Endothelial cell of umbilical vein (primary cell): ENCODE results near the gene ARHGAP31. TPM values are rescaled to one million over a fixed set of nuclear protein-coding genes. Genes with fewer than 3 reads are reported as not detected.
"Not testable (repeated sequence)": the region's sequence is repeated elsewhere in the genome, so short reads cannot be mapped to it uniquely, and the experiment has no call there.

Experiments
- BruUV-seq: library from RNA; stranded (reverse); fragments of 400-500 nt; replicated peaks from 2 replicates; lab custom pipeline; 2021; lab: Mats Ljungman, UMichigan
- CTCF ChIA-PET: fragments of 300-600, 350-600 bp; sonication (Branson Sonifier 250); formaldehyde crosslinking; loops from one replicate; lab custom pipeline; 2021; ENCODE audit warnings: antibody characterized with exemption, inconsistent platforms; lab: Charles Lee
- POLR2A ChIA-PET: fragments of 300-600, 350-600 bp; sonication (Branson Sonifier 250); formaldehyde crosslinking; loops from one replicate; lab custom pipeline; 2021; ENCODE audit warnings: antibody characterized with exemption, inconsistent platforms; lab: Charles Lee
- DNase-seq: peaks from one replicate; pipeline ENCODE4 v3.0.0-alpha.2; 2011; ENCODE audit warnings: low read depth, low spot score
- FAIRE-seq: peaks from 2 replicates; lab custom pipeline; 2011; peaks lifted over from hg19 to GRCh38; lab: Jason Lieb, UNC
- H2AFZ ChIP-seq: 2 replicates; pipeline ENCODE4 v1.6.0; 2012; ENCODE audit warnings: low read depth, low read length, control low read depth, inconsistent platforms
- H3K27ac ChIP-seq: 2 replicates; pipeline ENCODE4 v1.5.1; 2011; ENCODE audit warnings: low read depth, mild to moderate bottlenecking, control low read depth, low read length, moderate library complexity; ENCODE audit not compliant: insufficient read depth
- H3K27me3 ChIP-seq, 2 experiments: 2 replicates each; pipeline versions ENCODE4 v1.6.0 to v1.6.1; 2011; ENCODE audit warnings: low read length in 2 of 2, mixed read lengths in 1 of 2; ENCODE audit not compliant: control insufficient read depth in 2 of 2, insufficient read depth in 2 of 2
- H3K36me3 ChIP-seq, 2 experiments: 2 replicates in 1 of 2; 3 replicates in 1 of 2; pipeline ENCODE4 v1.5.1; 2011; ENCODE audit warnings: low read length in 2 of 2, mild to moderate bottlenecking in 1 of 2, moderate library complexity in 1 of 2; ENCODE audit not compliant: control insufficient read depth in 2 of 2, insufficient read depth in 2 of 2; ENCODE audit errors: extremely low read depth in 1 of 2
- H3K4me1 ChIP-seq: 3 replicates; pipeline ENCODE4 v1.5.1; 2011; ENCODE audit warnings: mild to moderate bottlenecking, low read length; ENCODE audit not compliant: control insufficient read depth, insufficient read depth; ENCODE audit errors: extremely low read depth
- H3K4me2 ChIP-seq: 2 replicates; pipeline ENCODE4 v1.6.1; 2011; ENCODE audit warnings: low read length, control low read depth, mixed read lengths; ENCODE audit not compliant: insufficient read depth
- H3K4me3 ChIP-seq, 3 experiments: fragments of 200-600 bp in 1 of 3; sonication (generic), shearing (Covaris generic) in 1 of 3; replicated peaks in 1 of 3; 2 replicates each; pipeline ENCODE4 v1.5.1; 2011 to 2016; ENCODE audit warnings: control low read depth in 3 of 3, low read length in 3 of 3, mild to moderate bottlenecking in 2 of 3, inconsistent platforms in 1 of 3, low read depth in 1 of 3, moderate library complexity in 1 of 3; ENCODE audit not compliant: insufficient read depth in 1 of 3
- H3K79me2 ChIP-seq: 2 replicates; pipeline ENCODE4 v1.6.0; 2012; ENCODE audit warnings: low read length, inconsistent platforms; ENCODE audit not compliant: control insufficient read depth, insufficient read depth
- H3K9ac ChIP-seq: replicated peaks from 2 replicates; pipeline ENCODE3; 2011; ENCODE audit warnings: low read length, control low read depth; ENCODE audit not compliant: insufficient read depth; ENCODE audit errors: extremely low read depth
- H3K9me1 ChIP-seq: replicated peaks from 3 replicates; pipeline ENCODE4 v1.6.0; 2011; ENCODE audit warnings: mild to moderate bottlenecking, low read length; ENCODE audit not compliant: control insufficient read depth, insufficient read depth; ENCODE audit errors: extremely low read depth
- H3K9me3 ChIP-seq: replicated peaks from 2 replicates; pipeline ENCODE4 v1.5.1; 2012; ENCODE audit warnings: low read length, inconsistent platforms; ENCODE audit not compliant: control insufficient read depth, insufficient read depth
- H4K20me1 ChIP-seq: replicated peaks from 2 replicates; pipeline ENCODE3; 2011; ENCODE audit warnings: mild to moderate bottlenecking, low read length; ENCODE audit not compliant: control insufficient read depth, insufficient read depth; ENCODE audit errors: extremely low read depth
- EZH2 ChIP-seq: IDR thresholded peaks from 2 replicates; pipeline ENCODE4 v1.6.1; 2012; ENCODE audit warnings: borderline replicate concordance, low read depth, mild to moderate bottlenecking, moderate library complexity, low read length, inconsistent platforms; ENCODE audit not compliant: severe bottlenecking
- GATA2 ChIP-seq: IDR thresholded peaks from 2 replicates; pipeline ENCODE4 v1.7.0; 2011; ENCODE audit warnings: low read depth, mild to moderate bottlenecking, moderate library complexity, mixed read lengths, low read length; ENCODE audit not compliant: insufficient read length, insufficient read depth
- MYC ChIP-seq: IDR thresholded peaks from one replicate; pipeline ENCODE4 v1.6.1; 2011; ENCODE audit warnings: mild to moderate bottlenecking, low read depth, low read length
- POLR2A ChIP-seq: IDR thresholded peaks from 2 replicates; pipeline ENCODE4 v1.6.1; 2012; ENCODE audit warnings: low read depth, mild to moderate bottlenecking, control low read depth, low read length
- POLR2AphosphoS5 ChIP-seq: IDR thresholded peaks from 2 replicates; pipeline ENCODE4 v1.6.1; 2012; ENCODE audit warnings: low read depth, mild to moderate bottlenecking, control low read depth, low read length, moderate library complexity; ENCODE audit not compliant: insufficient read depth
- dilution Hi-C: fragments of 300-500 bp; cut with MboI; formaldehyde crosslinking; loops from one replicate; pipeline ENCODE4 v1.15.0; 2019; ENCODE audit warnings: low sequenced_read_pairs; ENCODE audit not compliant: extremely low pct_ligation_motif_present
- intact Hi-C: fragments of 100-400 bp; cut with micrococcal nuclease; formaldehyde crosslinking; loops from one replicate; pipeline ENCODE4 v1.10.0; 2022
- polyA plus RNA-seq, 4 experiments: library from polyadenylated mRNA; depleted of rRNA in 3 of 4; stranded (reverse) in 3 of 4; unstranded in 1 of 4; fragments of >200 nt; gene quantifications; 2 replicates each; pipeline versions ENCODE4 v1.2.1 to v1.2.3, GENCODE V29; 2011 to 2012; ENCODE audit warnings: missing spikeins in 1 of 4
- total RNA-seq: library from RNA; stranded (reverse); gene quantifications from 2 replicates; pipeline ENCODE4 v1.2.3, GENCODE V29; 2021
- TF ChIP-seq, protein P1 (sequence below): IDR thresholded peaks from 2 replicates; pipeline ENCODE4 v1.6.1; 2011; ENCODE audit not compliant: insufficient read depth, insufficient read length
- TF ChIP-seq, protein P2 (sequence below), 2 donors: IDR thresholded peaks; 1 replicate in 1 of 2; 2 replicates in 1 of 2; pipeline ENCODE4 v1.5.1; 2011; ENCODE audit warnings: low read length in 2 of 2, mild to moderate bottlenecking in 2 of 2, moderate library complexity in 2 of 2, control low read depth in 1 of 2, inconsistent platforms in 1 of 2, low read depth in 1 of 2; ENCODE audit not compliant: insufficient read depth in 1 of 2; ENCODE audit errors: extremely low read depth in 1 of 2

ARHGAP31 gene
- total and polyA plus RNA-seq, 2 donors (not counting 3 experiments of a cell fraction or from before 2014, with no cell fraction given), result 25.5 to 65.8 TPM

DNA sequence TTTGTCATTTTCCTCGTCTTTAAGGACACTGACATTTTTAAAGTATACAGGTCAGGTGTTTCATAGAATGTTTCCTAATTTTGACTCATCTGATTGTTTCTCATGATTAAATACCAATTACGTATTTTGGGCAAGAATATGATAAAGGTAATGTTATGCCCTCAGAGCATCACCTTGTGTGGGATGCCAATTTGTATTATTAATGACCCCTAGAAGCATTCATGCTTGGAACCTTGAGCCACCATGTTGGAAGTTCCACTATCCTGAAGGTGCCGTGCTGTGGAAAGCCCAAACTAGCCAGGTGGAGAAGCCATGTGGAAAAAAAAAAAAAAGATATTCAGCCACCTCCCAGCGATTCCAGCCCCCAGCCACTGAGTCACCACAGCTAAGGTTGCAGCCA is 34.4 kb upstream of the ARHGAP31 start:
- Histone ChIP-seq H3K27me3 (peaks cover 0 to 2% of the 10 kb centered on the region in 2 experiments), H3K4me2 (no peak overlapping the region), H2AFZ (no peak overlapping the region), H3K79me2 (no peaks in the 10 kb centered on the region), H3K9me1 (no peaks in the 10 kb centered on the region), H3K27ac (no peak overlapping the region), H3K4me3 (no peak overlapping the region), H3K9ac (no peak overlapping the region), H3K36me3 (no peaks in the 10 kb centered on the region), H4K20me1 (no peaks in the 10 kb centered on the region), H3K9me3 (no peaks in the 10 kb centered on the region), H3K4me1 (no peaks in the 10 kb centered on the region)
- ChIA-PET POLR2A (no interaction called here), CTCF (no interaction called here)
- no TSS peak for BruUV-seq
- intact Hi-C loops, result no loop called here
- dilution Hi-C loops, result no loop called here
- DNase-seq, result no peak
- TF ChIP-seq, protein P1, sequence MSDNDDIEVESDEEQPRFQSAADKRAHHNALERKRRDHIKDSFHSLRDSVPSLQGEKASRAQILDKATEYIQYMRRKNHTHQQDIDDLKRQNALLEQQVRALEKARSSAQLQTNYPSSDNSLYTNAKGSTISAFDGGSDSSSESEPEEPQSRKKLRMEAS, result no peak
- TF ChIP-seq MYC, result no peak
- no peak for TF ChIP-seq POLR2AphosphoS5
- FAIRE-seq, result no peak

DNA sequence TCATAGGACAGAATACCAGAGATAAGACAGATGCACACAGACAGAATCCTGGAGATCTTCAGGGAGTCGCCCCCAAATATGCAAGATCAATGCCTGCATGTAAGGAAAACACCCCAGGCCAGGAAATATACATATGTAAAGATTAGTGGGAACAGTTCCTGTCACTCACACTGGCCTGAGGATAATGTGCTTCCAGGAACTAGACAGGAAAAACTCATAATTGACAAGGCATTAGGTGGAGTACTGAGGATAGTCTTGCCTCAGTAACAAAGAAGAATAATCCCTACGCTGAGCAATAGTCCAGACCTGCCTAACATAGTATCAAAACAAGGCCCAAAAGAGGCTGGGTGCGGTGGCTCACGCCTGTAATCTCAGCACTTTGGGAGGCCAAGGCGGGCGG is 33.1 kb upstream of the ARHGAP31 start:
- Histone ChIP-seq H3K9me1 (no peaks in the 10 kb centered on the region), H3K4me3 (no peak overlapping the region), H3K79me2 (no peaks in the 10 kb centered on the region), H4K20me1 (no peaks in the 10 kb centered on the region), H3K27ac (no peak overlapping the region), H3K36me3 (no peaks in the 10 kb centered on the region), H3K9ac (no peak overlapping the region), H3K4me1 (no peaks in the 10 kb centered on the region), H3K9me3 (no peaks in the 10 kb centered on the region), H2AFZ (no peak overlapping the region), H3K4me2 (no peak overlapping the region), H3K27me3 (peaks cover 0 to 2% of the 10 kb centered on the region in 2 experiments)
- intact Hi-C loops, result no loop called here
- FAIRE-seq (no peak), DNase-seq (no peak)
- POLR2A ChIA-PET, result no interaction called here
- CTCF ChIA-PET, result no interaction called here
- dilution Hi-C loops, result no loop called here
- BruUV-seq, result no TSS peak
- TF ChIP-seq, protein P2, sequence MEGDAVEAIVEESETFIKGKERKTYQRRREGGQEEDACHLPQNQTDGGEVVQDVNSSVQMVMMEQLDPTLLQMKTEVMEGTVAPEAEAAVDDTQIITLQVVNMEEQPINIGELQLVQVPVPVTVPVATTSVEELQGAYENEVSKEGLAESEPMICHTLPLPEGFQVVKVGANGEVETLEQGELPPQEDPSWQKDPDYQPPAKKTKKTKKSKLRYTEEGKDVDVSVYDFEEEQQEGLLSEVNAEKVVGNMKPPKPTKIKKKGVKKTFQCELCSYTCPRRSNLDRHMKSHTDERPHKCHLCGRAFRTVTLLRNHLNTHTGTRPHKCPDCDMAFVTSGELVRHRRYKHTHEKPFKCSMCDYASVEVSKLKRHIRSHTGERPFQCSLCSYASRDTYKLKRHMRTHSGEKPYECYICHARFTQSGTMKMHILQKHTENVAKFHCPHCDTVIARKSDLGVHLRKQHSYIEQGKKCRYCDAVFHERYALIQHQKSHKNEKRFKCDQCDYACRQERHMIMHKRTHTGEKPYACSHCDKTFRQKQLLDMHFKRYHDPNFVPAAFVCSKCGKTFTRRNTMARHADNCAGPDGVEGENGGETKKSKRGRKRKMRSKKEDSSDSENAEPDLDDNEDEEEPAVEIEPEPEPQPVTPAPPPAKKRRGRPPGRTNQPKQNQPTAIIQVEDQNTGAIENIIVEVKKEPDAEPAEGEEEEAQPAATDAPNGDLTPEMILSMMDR (IDR thresholded peaks at IDR 0.05; ENCODE audit: extremely low read depth in 1 of 2, insufficient read depth in 1 of 2, low read depth in 1 of 2, low read length in 2 of 2), result no peak
- TF ChIP-seq POLR2AphosphoS5 (no peak), POLR2A (no peak), GATA2 (no peak), EZH2 (no peak)
- TF ChIP-seq, protein P1, result no peak

DNA sequence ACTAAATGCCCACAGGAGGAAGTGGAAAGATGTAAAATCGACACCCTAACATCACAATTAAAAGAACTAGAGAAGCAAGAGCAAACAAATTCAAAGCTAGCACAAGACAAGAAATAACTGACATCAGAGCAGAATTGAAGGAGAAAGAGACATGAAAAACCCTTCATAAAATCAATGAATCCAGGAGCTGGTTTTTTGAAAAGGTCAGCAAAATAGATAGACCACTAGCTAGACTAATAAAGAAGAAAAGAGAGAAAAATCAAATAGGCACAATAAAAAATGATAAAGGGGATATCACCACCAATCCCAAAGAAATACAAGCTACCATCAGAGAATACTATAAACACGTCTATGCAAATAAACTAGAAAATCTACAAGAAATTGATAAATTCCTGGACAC is 24.0 kb upstream of the ARHGAP31 start:
- dilution Hi-C loops, H3K9me1 ChIP-seq, H4K20me1 ChIP-seq, POLR2A ChIA-PET, H3K4me1 ChIP-seq, H3K9ac ChIP-seq, H3K27ac ChIP-seq, H2AFZ ChIP-seq, BruUV-seq, H3K36me3 ChIP-seq, H3K4me3 ChIP-seq, FAIRE-seq, H3K79me2 ChIP-seq, H3K27me3 ChIP-seq, H3K9me3 ChIP-seq, H3K4me2 ChIP-seq, DNase-seq, CTCF ChIA-PET: not testable (repeated sequence)
- intact Hi-C loops, result loop anchor here (10.0 kb wide), 1 partner anchor 285 kb away; the partner anchor contains the start of gene CD80
